Measurements from ENCODE around the gene CNTNAP5.

DNA sequence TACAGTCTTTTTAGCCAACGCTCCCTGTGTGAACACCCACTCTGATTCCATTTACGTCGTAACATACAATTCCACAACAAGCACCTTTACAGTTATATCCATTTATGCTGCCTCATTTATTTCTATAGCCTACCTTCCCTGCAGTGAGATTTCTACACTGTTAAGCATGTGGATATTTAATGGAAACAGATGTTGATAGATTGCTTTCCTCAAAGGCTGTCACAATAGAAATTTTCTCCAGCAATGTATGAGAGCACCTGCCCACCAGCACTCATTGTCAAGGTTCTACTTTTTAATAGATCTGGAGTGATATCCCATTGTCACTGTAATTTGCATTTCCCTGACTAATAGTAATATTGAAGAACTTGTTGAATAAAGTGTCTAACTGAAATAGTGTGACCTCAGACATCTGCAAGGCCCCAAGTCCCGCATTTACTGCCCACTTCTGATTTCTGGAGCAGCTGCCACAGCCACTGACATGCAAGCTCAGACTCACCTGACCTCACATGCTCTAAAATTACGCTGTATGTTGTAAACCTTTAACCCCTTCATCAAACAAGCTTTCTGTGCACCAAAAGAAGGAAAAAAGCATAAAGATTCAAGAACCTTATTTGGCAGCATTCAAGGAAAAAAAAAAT is 295.1 kb downstream of the CNTNAP5 start:
- TF ChIP-seq, protein P1, sequence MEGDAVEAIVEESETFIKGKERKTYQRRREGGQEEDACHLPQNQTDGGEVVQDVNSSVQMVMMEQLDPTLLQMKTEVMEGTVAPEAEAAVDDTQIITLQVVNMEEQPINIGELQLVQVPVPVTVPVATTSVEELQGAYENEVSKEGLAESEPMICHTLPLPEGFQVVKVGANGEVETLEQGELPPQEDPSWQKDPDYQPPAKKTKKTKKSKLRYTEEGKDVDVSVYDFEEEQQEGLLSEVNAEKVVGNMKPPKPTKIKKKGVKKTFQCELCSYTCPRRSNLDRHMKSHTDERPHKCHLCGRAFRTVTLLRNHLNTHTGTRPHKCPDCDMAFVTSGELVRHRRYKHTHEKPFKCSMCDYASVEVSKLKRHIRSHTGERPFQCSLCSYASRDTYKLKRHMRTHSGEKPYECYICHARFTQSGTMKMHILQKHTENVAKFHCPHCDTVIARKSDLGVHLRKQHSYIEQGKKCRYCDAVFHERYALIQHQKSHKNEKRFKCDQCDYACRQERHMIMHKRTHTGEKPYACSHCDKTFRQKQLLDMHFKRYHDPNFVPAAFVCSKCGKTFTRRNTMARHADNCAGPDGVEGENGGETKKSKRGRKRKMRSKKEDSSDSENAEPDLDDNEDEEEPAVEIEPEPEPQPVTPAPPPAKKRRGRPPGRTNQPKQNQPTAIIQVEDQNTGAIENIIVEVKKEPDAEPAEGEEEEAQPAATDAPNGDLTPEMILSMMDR (IDR thresholded peaks at IDR 0.05; ENCODE audit: low read length), result no peak
- TF ChIP-seq EZH2phosphoT487 (IDR thresholded peaks at IDR 0.05; ENCODE audit: low read length), result no peak
- TF ChIP-seq EZH2 (optimal IDR thresholded peaks at IDR 0.05; ENCODE audit: low read depth, low read length), result no peak

All from MM.1S (cell line).